ENCODE data around the gene FZD7. TPM values are rescaled to one million over a fixed set of nuclear protein-coding genes. Genes with fewer than 3 reads are reported as not detected.

The FZD7 gene
- 10 to 100 TPM in 1 of 3 donors, 1 to 10 TPM in 2; 4.8 to 84.3 (median 5.9) TPM for total RNA-seq
- long read RNA-seq, donor 1, transcript FZD7-201 (1 exons, 3,859 nt), result major isoform, 159 of 159 reads
- long read RNA-seq, donor 1, partial matches to known transcripts, result 0 of 159 reads
- long read RNA-seq, donor 1, other reads (novel, unspliced or antisense), result 0 of 159 reads
- long read RNA-seq, donor 2, result 0 reads

DNA sequence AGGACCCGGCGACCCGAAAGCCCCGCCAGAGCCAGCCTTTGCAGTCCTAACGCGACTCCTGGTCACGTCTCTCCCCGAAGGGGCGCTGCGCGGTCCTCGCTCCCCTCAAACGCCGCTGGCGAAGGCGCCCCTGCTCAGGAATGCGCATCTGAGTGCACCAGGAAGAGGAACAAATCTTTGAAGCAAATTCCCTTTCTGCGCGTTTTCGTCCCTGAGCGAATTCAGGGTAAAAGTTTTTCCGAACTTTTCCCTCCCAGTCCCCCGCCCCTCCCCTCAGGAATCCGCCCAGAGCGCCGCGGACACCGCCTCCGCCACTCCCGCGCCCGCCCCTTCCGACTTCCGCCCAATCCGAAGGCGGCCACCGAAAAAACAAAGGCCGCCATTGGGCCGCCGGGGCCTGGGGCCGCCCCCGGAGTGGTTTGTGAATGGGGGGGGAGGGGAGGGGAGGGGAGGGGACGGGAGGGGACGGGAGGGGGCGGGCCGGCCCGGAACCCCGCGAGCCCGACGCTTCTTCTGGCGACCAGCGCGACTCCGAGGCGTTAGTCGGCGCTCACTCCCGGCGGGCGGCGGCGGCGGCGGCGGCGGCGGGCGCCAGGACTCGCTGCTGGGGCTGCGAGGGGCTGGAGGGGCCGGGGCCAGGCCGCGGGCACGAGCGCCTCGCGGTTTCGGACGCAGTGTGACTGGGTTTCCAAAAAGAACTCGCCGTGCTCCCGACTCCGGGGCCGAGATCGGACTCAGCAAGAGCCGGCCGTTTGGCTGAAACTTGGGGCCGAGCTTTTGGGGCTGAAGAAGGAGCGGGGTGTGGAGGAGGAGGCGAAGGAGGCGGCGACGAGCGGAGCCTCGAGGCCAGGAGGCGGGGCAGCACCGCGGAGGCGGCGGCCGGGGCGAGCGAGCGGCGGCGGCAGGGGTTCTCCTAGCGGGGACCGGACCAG, at the start of gene FZD7:
Gene FZD7 (plus strand): TSS at position 539 of the 932 bp plus-strand sequence. CDS start 793 bp downstream, outside the sequence.
- no peaks in the 10 kb centered on the region for H3K9me3 ChIP-seq
- H3K4me1 ChIP-seq (ENCODE audit: low read depth), result peaks cover 17% of the 10 kb centered on the region
- peak; percentile 89 for ATAC-seq
- H3K36me3 ChIP-seq (ENCODE audit: low read depth), result no peaks in the 10 kb centered on the region
- intact Hi-C loops (cut with DNase I, micrococcal nuclease), result loop anchor here in 1 of 2 donors (10.0 kb wide), 1 partner anchor 141 kb away; no protein-coding TSS in a partner anchor
- peak; percentile 92 to 95 (median 93) for DNase-seq
- H3K4me3 ChIP-seq, result peak within 1 kb of the TSS; percentile 40
- TF ChIP-seq, protein P1, sequence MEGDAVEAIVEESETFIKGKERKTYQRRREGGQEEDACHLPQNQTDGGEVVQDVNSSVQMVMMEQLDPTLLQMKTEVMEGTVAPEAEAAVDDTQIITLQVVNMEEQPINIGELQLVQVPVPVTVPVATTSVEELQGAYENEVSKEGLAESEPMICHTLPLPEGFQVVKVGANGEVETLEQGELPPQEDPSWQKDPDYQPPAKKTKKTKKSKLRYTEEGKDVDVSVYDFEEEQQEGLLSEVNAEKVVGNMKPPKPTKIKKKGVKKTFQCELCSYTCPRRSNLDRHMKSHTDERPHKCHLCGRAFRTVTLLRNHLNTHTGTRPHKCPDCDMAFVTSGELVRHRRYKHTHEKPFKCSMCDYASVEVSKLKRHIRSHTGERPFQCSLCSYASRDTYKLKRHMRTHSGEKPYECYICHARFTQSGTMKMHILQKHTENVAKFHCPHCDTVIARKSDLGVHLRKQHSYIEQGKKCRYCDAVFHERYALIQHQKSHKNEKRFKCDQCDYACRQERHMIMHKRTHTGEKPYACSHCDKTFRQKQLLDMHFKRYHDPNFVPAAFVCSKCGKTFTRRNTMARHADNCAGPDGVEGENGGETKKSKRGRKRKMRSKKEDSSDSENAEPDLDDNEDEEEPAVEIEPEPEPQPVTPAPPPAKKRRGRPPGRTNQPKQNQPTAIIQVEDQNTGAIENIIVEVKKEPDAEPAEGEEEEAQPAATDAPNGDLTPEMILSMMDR (IDR thresholded peaks at IDR 0.05), result no peak

DNA sequence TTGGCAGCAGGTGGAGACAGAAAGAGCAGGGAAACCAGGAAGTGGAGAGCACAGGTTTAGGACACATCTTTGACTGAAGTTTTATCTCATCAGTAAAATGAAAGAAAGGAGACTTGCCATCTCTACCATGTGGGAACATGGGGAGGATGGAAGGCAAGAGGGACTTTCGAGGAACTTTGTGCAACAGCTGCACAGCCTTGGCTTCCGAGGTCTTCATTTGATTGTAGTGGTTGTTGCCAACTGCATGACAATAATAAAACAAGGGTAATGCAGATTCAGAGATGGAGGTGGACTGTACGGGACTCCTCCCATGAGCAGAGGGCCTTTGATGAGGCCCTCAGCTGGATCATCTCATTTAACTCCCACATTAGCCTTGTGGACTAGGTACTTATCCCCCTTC, 49.3 kb upstream of the FZD7 start:
- no peaks in the 10 kb centered on the region for H3K4me1 ChIP-seq (ENCODE audit: low read depth)
- ATAC-seq (no peak), DNase-seq (no peak)
- no peaks in the 10 kb centered on the region for H3K9me3 ChIP-seq
- no peak overlapping the region for H3K4me3 ChIP-seq
- TF ChIP-seq, protein P1 (IDR thresholded peaks at IDR 0.05), result no peak
- H3K36me3 ChIP-seq (ENCODE audit: low read depth), result no peaks in the 10 kb centered on the region
- intact Hi-C loops (cut with DNase I, micrococcal nuclease), result no loop called here

DNA sequence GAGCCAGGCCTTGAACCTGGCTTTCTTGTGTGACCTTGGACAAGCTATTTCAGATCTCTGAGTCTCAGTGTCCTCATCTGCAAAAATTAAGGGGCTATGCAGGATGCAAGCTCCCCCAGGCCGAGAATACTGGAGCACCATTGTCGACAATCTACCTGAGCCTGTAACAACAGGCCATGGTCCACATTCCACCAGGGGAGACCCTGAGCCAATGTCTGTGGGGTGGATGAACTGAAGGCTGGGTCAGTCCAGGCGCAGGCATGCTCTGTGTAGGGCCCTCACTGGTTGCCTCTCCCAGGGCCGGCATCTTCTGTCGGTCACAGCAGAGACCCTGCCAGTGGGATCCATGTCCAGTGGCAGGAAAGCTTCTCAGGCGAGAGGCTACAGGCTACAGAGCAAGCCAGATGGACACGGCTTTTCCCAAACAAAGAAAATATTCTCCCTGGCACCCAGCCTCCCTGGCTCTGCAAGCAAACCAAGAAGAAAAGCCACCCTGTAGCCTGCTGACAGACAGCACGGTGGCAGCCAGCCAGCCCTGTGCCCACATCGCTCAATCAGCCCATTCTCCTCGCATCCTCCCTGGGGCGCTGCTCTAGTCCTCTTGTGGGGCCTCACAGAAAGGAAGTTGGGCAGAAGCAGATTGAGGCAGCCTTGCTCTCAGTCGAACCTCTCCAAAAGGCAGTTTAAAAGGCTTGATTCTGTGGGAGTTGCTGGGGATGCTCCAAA, 48.7 kb upstream of the FZD7 start:
- TF ChIP-seq, protein P1 (IDR thresholded peaks at IDR 0.05), result no peak
- DNase-seq (peak in 1 of 3 donors; percentile 7), ATAC-seq (peak; percentile 37)
- Histone ChIP-seq H3K4me1 (ENCODE audit: low read depth) (no peaks in the 10 kb centered on the region), H3K4me3 (no peak overlapping the region), H3K36me3 (ENCODE audit: low read depth) (no peaks in the 10 kb centered on the region), H3K9me3 (no peaks in the 10 kb centered on the region)
- intact Hi-C loops (cut with DNase I, micrococcal nuclease), result no loop called here

DNA sequence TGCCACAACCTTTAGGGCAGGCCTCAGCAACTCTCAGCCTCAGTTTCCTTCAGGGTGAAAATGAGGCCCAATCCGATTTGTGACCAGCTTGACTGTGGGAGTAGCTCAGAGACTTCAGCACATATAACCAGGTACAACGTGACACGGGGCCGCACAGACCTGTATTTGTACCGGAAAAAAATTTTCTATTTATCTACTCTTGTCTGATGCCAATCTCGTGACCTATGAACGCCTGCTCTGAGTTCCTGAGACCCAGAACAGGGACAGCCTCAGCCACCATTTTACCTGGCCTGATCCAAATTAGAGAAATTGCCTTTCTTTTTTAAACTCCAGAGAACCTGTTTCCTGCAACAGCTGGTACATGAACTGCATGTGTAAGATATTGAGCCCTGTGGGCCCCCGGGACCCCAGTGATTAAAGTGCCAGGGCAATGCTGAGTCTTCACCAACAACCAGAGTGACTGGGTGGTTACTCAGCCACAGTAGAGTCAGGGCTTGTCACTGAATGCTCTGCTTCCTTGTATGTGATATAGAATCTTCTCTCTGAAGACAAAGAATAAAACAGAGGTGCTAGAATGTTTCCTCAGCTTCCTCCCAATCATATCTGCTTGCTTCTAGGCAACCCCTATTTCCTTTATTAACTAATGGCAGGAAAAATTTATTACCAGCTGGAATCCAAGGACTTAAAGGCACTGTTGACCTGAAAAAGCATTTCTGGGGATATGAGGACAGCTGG, 47.8 kb upstream of the FZD7 start:
- H3K36me3 ChIP-seq (ENCODE audit: low read depth), result no peaks in the 10 kb centered on the region
- H3K4me3 ChIP-seq, result no peak overlapping the region
- no peaks in the 10 kb centered on the region for H3K4me1 ChIP-seq (ENCODE audit: low read depth)
- H3K9me3 ChIP-seq, result no peaks in the 10 kb centered on the region
- TF ChIP-seq, protein P1 (IDR thresholded peaks at IDR 0.05), result no peak
- intact Hi-C loops (cut with DNase I, micrococcal nuclease), result no loop called here
- DNase-seq (no peak), ATAC-seq (no peak)

DNA sequence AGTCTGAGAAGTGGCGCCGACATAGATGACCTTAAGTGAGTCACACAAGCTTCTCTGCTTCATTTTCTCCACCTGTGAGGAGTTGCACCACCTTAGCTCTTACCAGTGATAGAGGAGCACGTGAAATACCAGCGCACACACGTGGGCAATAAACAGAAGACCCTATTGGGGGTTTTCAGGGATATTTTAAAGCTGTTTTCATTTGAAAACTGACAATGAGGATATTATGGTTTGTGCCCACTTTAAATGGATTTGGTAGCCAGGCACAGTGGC, 47.3 kb upstream of the FZD7 start:
- Histone ChIP-seq H3K9me3 (no peaks in the 10 kb centered on the region), H3K4me1 (ENCODE audit: low read depth) (no peaks in the 10 kb centered on the region), H3K36me3 (ENCODE audit: low read depth) (no peaks in the 10 kb centered on the region), H3K4me3 (no peak overlapping the region)
- intact Hi-C loops (cut with DNase I, micrococcal nuclease), result no loop called here
- TF ChIP-seq, protein P1 (IDR thresholded peaks at IDR 0.05), result no peak
- no peak for ATAC-seq
- no peak for DNase-seq
